K562 (cell line): ENCODE measurements around the gene ASB14. TPM values are rescaled to one million over a fixed set of nuclear protein-coding genes. Genes with fewer than 3 reads are reported as not detected.

Experiments
- CBX8 ChIP-seq: fragments of 200-600 bp; sonication (generic); IDR thresholded peaks from 2 replicates; pipeline ENCODE4 v1.6.1; 2012; ENCODE audit warnings: borderline replicate concordance, mixed run types, low read depth, mild to moderate bottlenecking, moderate library complexity, mixed read lengths, low read length, control low read depth, inconsistent platforms; ENCODE audit not compliant: poor library complexity, severe bottlenecking; ENCODE audit errors: extremely low read depth
- CHCHD3 ChIP-seq: fragments of 250-450 bp; sonication (Bioruptor Pico); IDR thresholded peaks from 2 replicates; pipeline ENCODE4 v2.1.2; 2022; ENCODE audit warnings: mild to moderate bottlenecking
- ZFP30 ChIP-seq: fragments of 250-450 bp; sonication (Bioruptor Pico); IDR thresholded peaks from 2 replicates; pipeline ENCODE4 v1.8.0; 2022; ENCODE audit warnings: moderate library complexity, mild to moderate bottlenecking, inconsistent platforms, borderline replicate concordance
- ZNF239 ChIP-seq: fragments of 250-450 bp; sonication (Bioruptor Pico); IDR thresholded peaks from 2 replicates; pipeline ENCODE4 v1.4.0; 2020; ENCODE audit warnings: mild to moderate bottlenecking
- polyA plus RNA-seq, 8 experiments: library from polyadenylated mRNA; depleted of rRNA in 4 of 8; stranded (reverse) in 5 of 8; unstranded in 3 of 8; fragments of >200 nt; fragmentation: Nextera tagmentation in 2 of 8; fragmentation: Illumina TruSeq in 1 of 8; extraction: Ambion mirVana in 2 of 8; extraction: Trizol in 1 of 8; gene quantifications; 2 replicates each; pipeline versions ENCODE4 v1.2.1 to v1.2.3, GENCODE V29; 2011 to 2014; ENCODE audit warnings: inconsistent platforms in 1 of 8, missing spikeins in 1 of 8
- total RNA-seq, 7 experiments: library from RNA; depleted of rRNA in 6 of 7; stranded (reverse); fragments of >200 nt in 6 of 7; fragmentation: Illumina TruSeq in 2 of 7; extraction: Trizol in 2 of 7; gene quantifications; 2 replicates each; pipeline versions ENCODE4 v1.2.1 to v1.2.3, GENCODE V29; 2011 to 2021; ENCODE audit warnings: low replicate concordance in 1 of 7
- TF ChIP-seq, protein P1 (sequence below): fragments of 450-650 bp; IDR thresholded peaks from 2 replicates; pipeline ENCODE4 v1.6.1; 2017; ENCODE audit warnings: antibody characterized with exemption, mild to moderate bottlenecking
- TF ChIP-seq, protein P2 (sequence below): fragments of 450-650 bp; IDR thresholded peaks from 2 replicates; pipeline ENCODE4 v1.6.1; 2017; ENCODE audit warnings: mild to moderate bottlenecking, moderate library complexity
- TF ChIP-seq, protein P3 (sequence below): fragments of 450-650 bp; IDR thresholded peaks from 2 replicates; pipeline ENCODE4 v1.6.1; 2016; ENCODE audit warnings: mild to moderate bottlenecking, moderate library complexity

Gene ASB14
- total and polyA plus RNA-seq, 9 of the 15 experiments (the other 6 are each of a cell fraction or from before 2014, with no cell fraction given), result 0.01 to 0.07 TPM; not detected in 7

DNA sequence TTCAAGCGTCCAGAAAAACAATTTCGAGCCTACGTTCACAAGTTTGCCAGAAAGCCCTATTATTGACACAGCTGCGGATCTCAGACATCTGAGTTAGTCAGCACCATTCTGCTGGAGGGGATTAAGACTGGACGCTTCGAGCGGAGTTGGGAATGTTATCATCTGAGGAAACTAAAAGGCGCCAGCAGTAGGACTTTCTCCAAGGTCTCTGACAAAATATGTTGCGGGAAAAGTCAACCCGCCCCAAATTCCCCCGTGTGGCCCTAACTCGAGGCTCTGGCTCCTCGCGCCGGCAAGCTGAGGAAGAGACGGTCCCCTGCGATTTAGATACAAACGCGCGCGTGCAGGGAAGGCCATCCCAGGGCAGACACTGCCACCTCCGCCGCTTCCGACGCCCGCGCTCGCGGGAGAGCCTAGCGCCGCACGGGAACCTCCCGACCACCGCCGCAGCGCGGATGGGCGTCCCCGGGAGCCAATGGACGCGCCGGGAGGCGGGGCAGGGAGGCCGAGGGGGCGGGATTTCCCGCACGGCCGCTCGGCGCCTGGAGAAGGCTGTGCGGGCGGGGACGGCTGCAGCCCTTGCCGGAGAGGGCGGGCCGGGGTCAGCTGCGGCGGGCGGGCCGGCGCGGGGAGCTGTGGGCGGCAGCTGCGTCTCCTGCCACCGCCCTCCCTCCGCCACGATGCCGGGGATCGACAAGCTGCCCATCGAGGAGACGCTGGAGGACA lies 65.1 kb downstream of the ASB14 start, which contains the start of gene APPL1 (continued):
- TF ChIP-seq, protein P1, sequence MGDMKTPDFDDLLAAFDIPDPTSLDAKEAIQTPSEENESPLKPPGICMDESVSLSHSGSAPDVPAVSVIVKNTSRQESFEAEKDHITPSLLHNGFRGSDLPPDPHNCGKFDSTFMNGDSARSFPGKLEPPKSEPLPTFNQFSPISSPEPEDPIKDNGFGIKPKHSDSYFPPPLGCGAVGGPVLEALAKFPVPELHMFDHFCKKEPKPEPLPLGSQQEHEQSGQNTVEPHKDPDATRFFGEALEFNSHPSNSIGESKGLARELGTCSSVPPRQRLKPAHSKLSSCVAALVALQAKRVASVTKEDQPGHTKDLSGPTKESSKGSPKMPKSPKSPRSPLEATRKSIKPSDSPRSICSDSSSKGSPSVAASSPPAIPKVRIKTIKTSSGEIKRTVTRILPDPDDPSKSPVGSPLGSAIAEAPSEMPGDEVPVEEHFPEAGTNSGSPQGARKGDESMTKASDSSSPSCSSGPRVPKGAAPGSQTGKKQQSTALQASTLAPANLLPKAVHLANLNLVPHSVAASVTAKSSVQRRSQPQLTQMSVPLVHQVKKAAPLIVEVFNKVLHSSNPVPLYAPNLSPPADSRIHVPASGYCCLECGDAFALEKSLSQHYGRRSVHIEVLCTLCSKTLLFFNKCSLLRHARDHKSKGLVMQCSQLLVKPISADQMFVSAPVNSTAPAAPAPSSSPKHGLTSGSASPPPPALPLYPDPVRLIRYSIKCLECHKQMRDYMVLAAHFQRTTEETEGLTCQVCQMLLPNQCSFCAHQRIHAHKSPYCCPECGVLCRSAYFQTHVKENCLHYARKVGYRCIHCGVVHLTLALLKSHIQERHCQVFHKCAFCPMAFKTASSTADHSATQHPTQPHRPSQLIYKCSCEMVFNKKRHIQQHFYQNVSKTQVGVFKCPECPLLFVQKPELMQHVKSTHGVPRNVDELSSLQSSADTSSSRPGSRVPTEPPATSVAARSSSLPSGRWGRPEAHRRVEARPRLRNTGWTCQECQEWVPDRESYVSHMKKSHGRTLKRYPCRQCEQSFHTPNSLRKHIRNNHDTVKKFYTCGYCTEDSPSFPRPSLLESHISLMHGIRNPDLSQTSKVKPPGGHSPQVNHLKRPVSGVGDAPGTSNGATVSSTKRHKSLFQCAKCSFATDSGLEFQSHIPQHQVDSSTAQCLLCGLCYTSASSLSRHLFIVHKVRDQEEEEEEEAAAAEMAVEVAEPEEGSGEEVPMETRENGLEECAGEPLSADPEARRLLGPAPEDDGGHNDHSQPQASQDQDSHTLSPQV, result peak; percentile 43; the same call in 1 of the 2 replicates
- TF ChIP-seq ZFP30, result no peak
- TF ChIP-seq, protein P2, sequence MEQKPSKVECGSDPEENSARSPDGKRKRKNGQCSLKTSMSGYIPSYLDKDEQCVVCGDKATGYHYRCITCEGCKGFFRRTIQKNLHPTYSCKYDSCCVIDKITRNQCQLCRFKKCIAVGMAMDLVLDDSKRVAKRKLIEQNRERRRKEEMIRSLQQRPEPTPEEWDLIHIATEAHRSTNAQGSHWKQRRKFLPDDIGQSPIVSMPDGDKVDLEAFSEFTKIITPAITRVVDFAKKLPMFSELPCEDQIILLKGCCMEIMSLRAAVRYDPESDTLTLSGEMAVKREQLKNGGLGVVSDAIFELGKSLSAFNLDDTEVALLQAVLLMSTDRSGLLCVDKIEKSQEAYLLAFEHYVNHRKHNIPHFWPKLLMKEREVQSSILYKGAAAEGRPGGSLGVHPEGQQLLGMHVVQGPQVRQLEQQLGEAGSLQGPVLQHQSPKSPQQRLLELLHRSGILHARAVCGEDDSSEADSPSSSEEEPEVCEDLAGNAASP, result no peak
- TF ChIP-seq, protein P3, sequence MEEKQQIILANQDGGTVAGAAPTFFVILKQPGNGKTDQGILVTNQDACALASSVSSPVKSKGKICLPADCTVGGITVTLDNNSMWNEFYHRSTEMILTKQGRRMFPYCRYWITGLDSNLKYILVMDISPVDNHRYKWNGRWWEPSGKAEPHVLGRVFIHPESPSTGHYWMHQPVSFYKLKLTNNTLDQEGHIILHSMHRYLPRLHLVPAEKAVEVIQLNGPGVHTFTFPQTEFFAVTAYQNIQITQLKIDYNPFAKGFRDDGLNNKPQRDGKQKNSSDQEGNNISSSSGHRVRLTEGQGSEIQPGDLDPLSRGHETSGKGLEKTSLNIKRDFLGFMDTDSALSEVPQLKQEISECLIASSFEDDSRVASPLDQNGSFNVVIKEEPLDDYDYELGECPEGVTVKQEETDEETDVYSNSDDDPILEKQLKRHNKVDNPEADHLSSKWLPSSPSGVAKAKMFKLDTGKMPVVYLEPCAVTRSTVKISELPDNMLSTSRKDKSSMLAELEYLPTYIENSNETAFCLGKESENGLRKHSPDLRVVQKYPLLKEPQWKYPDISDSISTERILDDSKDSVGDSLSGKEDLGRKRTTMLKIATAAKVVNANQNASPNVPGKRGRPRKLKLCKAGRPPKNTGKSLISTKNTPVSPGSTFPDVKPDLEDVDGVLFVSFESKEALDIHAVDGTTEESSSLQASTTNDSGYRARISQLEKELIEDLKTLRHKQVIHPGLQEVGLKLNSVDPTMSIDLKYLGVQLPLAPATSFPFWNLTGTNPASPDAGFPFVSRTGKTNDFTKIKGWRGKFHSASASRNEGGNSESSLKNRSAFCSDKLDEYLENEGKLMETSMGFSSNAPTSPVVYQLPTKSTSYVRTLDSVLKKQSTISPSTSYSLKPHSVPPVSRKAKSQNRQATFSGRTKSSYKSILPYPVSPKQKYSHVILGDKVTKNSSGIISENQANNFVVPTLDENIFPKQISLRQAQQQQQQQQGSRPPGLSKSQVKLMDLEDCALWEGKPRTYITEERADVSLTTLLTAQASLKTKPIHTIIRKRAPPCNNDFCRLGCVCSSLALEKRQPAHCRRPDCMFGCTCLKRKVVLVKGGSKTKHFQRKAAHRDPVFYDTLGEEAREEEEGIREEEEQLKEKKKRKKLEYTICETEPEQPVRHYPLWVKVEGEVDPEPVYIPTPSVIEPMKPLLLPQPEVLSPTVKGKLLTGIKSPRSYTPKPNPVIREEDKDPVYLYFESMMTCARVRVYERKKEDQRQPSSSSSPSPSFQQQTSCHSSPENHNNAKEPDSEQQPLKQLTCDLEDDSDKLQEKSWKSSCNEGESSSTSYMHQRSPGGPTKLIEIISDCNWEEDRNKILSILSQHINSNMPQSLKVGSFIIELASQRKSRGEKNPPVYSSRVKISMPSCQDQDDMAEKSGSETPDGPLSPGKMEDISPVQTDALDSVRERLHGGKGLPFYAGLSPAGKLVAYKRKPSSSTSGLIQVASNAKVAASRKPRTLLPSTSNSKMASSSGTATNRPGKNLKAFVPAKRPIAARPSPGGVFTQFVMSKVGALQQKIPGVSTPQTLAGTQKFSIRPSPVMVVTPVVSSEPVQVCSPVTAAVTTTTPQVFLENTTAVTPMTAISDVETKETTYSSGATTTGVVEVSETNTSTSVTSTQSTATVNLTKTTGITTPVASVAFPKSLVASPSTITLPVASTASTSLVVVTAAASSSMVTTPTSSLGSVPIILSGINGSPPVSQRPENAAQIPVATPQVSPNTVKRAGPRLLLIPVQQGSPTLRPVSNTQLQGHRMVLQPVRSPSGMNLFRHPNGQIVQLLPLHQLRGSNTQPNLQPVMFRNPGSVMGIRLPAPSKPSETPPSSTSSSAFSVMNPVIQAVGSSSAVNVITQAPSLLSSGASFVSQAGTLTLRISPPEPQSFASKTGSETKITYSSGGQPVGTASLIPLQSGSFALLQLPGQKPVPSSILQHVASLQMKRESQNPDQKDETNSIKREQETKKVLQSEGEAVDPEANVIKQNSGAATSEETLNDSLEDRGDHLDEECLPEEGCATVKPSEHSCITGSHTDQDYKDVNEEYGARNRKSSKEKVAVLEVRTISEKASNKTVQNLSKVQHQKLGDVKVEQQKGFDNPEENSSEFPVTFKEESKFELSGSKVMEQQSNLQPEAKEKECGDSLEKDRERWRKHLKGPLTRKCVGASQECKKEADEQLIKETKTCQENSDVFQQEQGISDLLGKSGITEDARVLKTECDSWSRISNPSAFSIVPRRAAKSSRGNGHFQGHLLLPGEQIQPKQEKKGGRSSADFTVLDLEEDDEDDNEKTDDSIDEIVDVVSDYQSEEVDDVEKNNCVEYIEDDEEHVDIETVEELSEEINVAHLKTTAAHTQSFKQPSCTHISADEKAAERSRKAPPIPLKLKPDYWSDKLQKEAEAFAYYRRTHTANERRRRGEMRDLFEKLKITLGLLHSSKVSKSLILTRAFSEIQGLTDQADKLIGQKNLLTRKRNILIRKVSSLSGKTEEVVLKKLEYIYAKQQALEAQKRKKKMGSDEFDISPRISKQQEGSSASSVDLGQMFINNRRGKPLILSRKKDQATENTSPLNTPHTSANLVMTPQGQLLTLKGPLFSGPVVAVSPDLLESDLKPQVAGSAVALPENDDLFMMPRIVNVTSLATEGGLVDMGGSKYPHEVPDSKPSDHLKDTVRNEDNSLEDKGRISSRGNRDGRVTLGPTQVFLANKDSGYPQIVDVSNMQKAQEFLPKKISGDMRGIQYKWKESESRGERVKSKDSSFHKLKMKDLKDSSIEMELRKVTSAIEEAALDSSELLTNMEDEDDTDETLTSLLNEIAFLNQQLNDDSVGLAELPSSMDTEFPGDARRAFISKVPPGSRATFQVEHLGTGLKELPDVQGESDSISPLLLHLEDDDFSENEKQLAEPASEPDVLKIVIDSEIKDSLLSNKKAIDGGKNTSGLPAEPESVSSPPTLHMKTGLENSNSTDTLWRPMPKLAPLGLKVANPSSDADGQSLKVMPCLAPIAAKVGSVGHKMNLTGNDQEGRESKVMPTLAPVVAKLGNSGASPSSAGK, result peak; percentile 94
- no peak for TF ChIP-seq ZNF239 (CRISPR knock-in tag)
- TF ChIP-seq CBX8, result no peak
- no peak for TF ChIP-seq CHCHD3 (CRISPR knock-in tag)
